Smooth muscle cell (in vitro differentiated cells): ENCODE results near the gene AAMDC. TPM values are rescaled to one million over a fixed set of nuclear protein-coding genes. Genes with fewer than 3 reads are reported as not detected.

ENCODE experiments used
- DNase-seq: peaks from one replicate; lab custom pipeline; 2025; ENCODE audit not compliant: unreplicated experiment; lab: John Stamatoyannopoulos, UW
- H2AFZ ChIP-seq: fragments of 200-600 bp; sonication (generic); 2 replicates; pipeline ENCODE4 v1.6.0; 2016; ENCODE audit warnings: antibody characterized with exemption, low read depth, mild to moderate bottlenecking
- H3F3A ChIP-seq: fragments of 200-600 bp; sonication (generic); 2 replicates; pipeline ENCODE4 v1.6.0; 2017; ENCODE audit warnings: antibody characterized with exemption, low read depth
- H3K27ac ChIP-seq: fragments of 200-600 bp; sonication (generic); 2 replicates; pipeline ENCODE4 v1.5.1; 2016; ENCODE audit warnings: low read depth, mild to moderate bottlenecking
- H3K27me3 ChIP-seq: fragments of 200-600 bp; sonication (generic); 2 replicates; pipeline ENCODE4 v1.6.1; 2016; ENCODE audit warnings: low read depth, mild to moderate bottlenecking
- H3K36me3 ChIP-seq: fragments of 200-600 bp; sonication (generic); 2 replicates; pipeline ENCODE4 v1.5.1; 2016; ENCODE audit warnings: low read depth
- H3K4me1 ChIP-seq: fragments of 200-600 bp; sonication (generic); 2 replicates; pipeline ENCODE4 v1.5.1; 2016; ENCODE audit warnings: low read depth
- H3K4me2 ChIP-seq: fragments of 200-600 bp; sonication (generic); 2 replicates; pipeline ENCODE4 v1.6.0; 2016; ENCODE audit warnings: mild to moderate bottlenecking
- H3K4me3 ChIP-seq: fragments of 200-600 bp; sonication (generic); 2 replicates; pipeline ENCODE4 v1.5.1; 2016; ENCODE audit warnings: mild to moderate bottlenecking
- H3K79me2 ChIP-seq: fragments of 200-600 bp; sonication (generic); 2 replicates; pipeline ENCODE4 v1.6.0; 2016; ENCODE audit warnings: low read depth, mild to moderate bottlenecking
- H3K9ac ChIP-seq: fragments of 200-600 bp; sonication (generic); 2 replicates; pipeline ENCODE4 v1.6.0; 2016; ENCODE audit warnings: low read depth
- H3K9me3 ChIP-seq: fragments of 200-600 bp; sonication (generic); replicated peaks from 2 replicates; pipeline ENCODE4 v1.5.1; 2016; ENCODE audit warnings: low read depth
- H4K20me1 ChIP-seq: fragments of 200-600 bp; sonication (generic); 2 replicates; pipeline ENCODE4 v1.6.0; 2016; ENCODE audit warnings: low read depth
- WGBS: methylation state at CpG from one replicate; pipeline ENCODE4 v1.1.7; 2016; ENCODE audit warnings: low lambda C conversion rate; 5-methylcytosine and 5-hydroxymethylcytosine counted together
- polyA plus RNA-seq: library from polyadenylated mRNA; unstranded; fragments of >200 nt; fragmentation: Nextera tagmentation; extraction: Ambion mirVana; gene quantifications from 2 replicates; pipeline ENCODE4 v1.2.1, GENCODE V29; 2016
- total RNA-seq: library from RNA; depleted of rRNA; stranded (reverse); fragments of >200 nt; gene quantifications from 2 replicates; pipeline ENCODE4 v1.2.3, GENCODE V29; 2014
- TF ChIP-seq, protein P1 (sequence below): fragments of 200-600 bp; sonication (generic); IDR thresholded peaks from 2 replicates; pipeline ENCODE4 v1.5.1; 2017; ENCODE audit warnings: borderline replicate concordance, mild to moderate bottlenecking, antibody characterized with exemption; ENCODE audit not compliant: insufficient read depth, poor library complexity, severe bottlenecking

AAMDC gene
- total RNA-seq (24.2 and 33.3 TPM in 2 replicates), polyA plus RNA-seq (73.4 and 76.3 TPM in 2 replicates)

DNA sequence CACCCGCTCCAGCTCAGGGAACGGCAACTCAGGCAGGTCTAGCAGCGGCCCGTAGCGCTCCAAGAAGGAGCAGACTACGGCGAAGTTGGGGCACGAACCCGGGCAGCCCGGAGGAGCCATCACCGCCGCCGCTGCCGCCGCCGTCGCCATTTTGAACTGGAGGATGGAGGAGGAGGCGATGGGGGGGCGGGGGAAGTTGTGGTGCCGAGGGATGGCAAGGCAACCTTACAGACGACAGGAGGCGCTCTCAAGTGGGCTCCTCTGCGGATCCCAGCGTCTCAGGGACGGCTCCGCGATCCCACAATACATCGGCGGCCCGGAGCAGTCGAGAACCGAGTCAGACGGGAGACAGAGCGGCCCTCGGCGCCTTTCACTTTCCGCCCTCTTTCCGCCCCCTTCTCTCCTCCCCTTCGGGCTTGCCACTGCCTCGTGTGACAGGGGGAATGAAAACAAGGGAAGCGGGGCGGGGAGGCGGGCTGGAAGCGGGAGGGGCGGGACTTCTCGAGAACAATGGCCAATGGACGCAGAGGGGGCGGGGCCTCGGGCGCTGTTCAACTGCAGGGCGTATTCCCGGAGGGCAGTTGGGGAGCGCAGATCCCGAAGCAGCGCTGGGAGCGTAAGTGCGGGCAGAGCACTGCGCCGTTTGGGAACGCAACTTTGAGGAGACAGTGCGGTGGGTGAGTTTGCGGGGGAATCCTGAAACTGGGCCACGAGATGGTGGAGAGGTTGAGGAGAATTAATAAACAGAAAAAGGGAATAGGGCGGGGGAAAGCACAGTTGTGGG is at the start of gene AAMDC, which contains the start of gene RSF1:
AAMDC (plus strand) TSS at position 580 of the 784 bp plus-strand sequence. CDS start 21,353 bp downstream, outside the sequence.
RSF1 (minus strand) TSS at position 158 of the 784 bp plus-strand sequence; CDS start at position 150, 8 bp downstream.
- H3K36me3 ChIP-seq: no peaks in the 10 kb centered on the region
- H3K27ac ChIP-seq: peak within 1 kb of the TSS; percentile 82
- peak within 1 kb of the TSS; percentile 96 for H3K4me3 ChIP-seq
- peaks cover 9% of the 10 kb centered on the region for H3F3A ChIP-seq
- peaks cover 35% of the 10 kb centered on the region for H4K20me1 ChIP-seq
- under 1% methylated on average over 51 of the region's 64 CpGs for WGBS
- TF ChIP-seq, protein P1, sequence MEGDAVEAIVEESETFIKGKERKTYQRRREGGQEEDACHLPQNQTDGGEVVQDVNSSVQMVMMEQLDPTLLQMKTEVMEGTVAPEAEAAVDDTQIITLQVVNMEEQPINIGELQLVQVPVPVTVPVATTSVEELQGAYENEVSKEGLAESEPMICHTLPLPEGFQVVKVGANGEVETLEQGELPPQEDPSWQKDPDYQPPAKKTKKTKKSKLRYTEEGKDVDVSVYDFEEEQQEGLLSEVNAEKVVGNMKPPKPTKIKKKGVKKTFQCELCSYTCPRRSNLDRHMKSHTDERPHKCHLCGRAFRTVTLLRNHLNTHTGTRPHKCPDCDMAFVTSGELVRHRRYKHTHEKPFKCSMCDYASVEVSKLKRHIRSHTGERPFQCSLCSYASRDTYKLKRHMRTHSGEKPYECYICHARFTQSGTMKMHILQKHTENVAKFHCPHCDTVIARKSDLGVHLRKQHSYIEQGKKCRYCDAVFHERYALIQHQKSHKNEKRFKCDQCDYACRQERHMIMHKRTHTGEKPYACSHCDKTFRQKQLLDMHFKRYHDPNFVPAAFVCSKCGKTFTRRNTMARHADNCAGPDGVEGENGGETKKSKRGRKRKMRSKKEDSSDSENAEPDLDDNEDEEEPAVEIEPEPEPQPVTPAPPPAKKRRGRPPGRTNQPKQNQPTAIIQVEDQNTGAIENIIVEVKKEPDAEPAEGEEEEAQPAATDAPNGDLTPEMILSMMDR: peak; percentile 54
- DNase-seq: peak; percentile 97
- H3K9ac ChIP-seq: peak within 1 kb of the TSS; percentile 93
- H3K9me3 ChIP-seq: no peaks in the 10 kb centered on the region
- peaks cover 70% of the 10 kb centered on the region for H3K79me2 ChIP-seq
- peak within 1 kb of the TSS; percentile 92 for H2AFZ ChIP-seq
- H3K4me1 ChIP-seq: peaks cover 15% of the 10 kb centered on the region
- H3K4me2 ChIP-seq: peak within 1 kb of the TSS; percentile 96
- no peaks in the 10 kb centered on the region for H3K27me3 ChIP-seq

DNA sequence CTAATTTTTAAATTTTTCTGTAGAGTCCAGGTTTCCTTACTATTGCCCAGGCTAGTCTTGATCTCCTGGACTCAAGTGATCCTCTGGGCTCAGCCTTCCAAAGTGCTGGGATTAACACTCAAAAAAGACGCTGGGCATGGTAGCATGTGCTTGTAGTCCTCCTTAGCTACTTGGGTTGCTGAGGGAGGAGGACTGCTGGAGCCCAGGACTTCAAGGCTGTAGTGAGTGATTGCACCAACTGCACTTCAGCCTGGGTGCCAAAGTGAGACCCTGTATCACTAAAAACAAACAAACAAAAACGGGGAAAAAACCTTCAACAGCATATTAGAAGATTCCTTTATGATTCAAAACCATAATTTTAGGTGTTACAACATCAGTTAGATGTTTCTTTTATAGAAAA is 45.0 kb upstream of the AAMDC start:
- Histone ChIP-seq H3K9ac (no peak overlapping the region), H3K36me3 (no peaks in the 10 kb centered on the region), H4K20me1 (peaks cover 98% of the 10 kb centered on the region), H3K9me3 (no peaks in the 10 kb centered on the region), H3K27me3 (no peaks in the 10 kb centered on the region), H3K4me1 (peaks cover 6% of the 10 kb centered on the region), H3K27ac (no peak overlapping the region), H3K4me3 (no peak overlapping the region), H3K79me2 (peaks cover 95% of the 10 kb centered on the region), H2AFZ (no peak overlapping the region), H3F3A (no peaks in the 10 kb centered on the region), H3K4me2 (no peak overlapping the region)
- DNase-seq: no peak
- 70% methylated on average over 2 of the region's 2 CpGs for WGBS
- TF ChIP-seq, protein P1: no peak

DNA sequence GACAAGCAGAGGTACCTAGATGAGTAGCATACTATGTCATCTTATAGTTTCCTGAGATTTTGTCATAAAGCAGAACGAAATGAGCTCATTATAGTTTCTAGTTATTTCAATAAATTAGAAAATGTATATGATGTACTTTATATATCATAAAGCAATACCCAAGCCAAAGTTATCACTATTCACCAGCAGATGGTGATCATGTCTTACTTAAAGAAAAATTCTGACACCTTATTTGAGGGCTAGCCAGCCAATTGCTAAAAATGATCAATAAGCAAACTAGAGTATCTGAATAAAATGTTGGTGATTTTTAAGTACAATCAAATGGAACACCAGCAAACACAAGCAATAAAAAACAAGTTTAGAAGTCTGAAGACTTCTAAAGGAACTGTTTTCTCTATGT is 44.5 kb upstream of the AAMDC start:
- Histone ChIP-seq H2AFZ (no peak overlapping the region), H3K79me2 (peaks cover 95% of the 10 kb centered on the region), H3K36me3 (no peaks in the 10 kb centered on the region), H3K9me3 (no peaks in the 10 kb centered on the region), H3K4me1 (peaks cover 1% of the 10 kb centered on the region), H3K4me2 (no peak overlapping the region), H3K4me3 (no peak overlapping the region), H3K27me3 (no peaks in the 10 kb centered on the region), H4K20me1 (peaks cover 98% of the 10 kb centered on the region), H3K9ac (no peak overlapping the region), H3F3A (no peaks in the 10 kb centered on the region), H3K27ac (no peak overlapping the region)
- TF ChIP-seq, protein P1: peak; percentile 48
- no peak for DNase-seq
- WGBS: 94% methylated on average over 1 of the region's 1 CpG
